Measurements from ENCODE around the gene ORAI2. TPM values are rescaled to one million over a fixed set of nuclear protein-coding genes. Genes with fewer than 3 reads are reported as not detected.

The ORAI2 gene
- 6.0 and 6.1 TPM in 2 replicates for total RNA-seq (2016; rRNA removed; fragmentation: Illumina TruSeq; extraction: Trizol)
- 2.1 and 3.0 TPM in 2 replicates for total RNA-seq (2016; cell fraction: cytosol; rRNA removed; fragmentation: Illumina TruSeq; extraction: Trizol; ENCODE audit: low read depth)
- total RNA-seq (2016; cell fraction: insoluble cytoplasmic fraction; rRNA removed; fragmentation: Illumina TruSeq; extraction: Trizol): 3.2 and 5.4 TPM in 2 replicates
- total RNA-seq (2016; cell fraction: membrane; rRNA removed; fragmentation: Illumina TruSeq; extraction: Trizol): 6.5 and 8.2 TPM in 2 replicates
- total RNA-seq (2016; cell fraction: nucleus; rRNA removed; fragmentation: Illumina TruSeq; extraction: Trizol): 2.8 and 3.3 TPM in 2 replicates
- polyA plus RNA-seq (2011; rRNA removed): 3.0 and 5.6 TPM in 2 replicates
- polyA plus RNA-seq (2011; cell fraction: cytosol; rRNA removed): 4.7 and 7.5 TPM in 2 replicates
- polyA plus RNA-seq (2011; cell fraction: nucleus; rRNA removed): 4.1 and 5.2 TPM in 2 replicates
- polyA plus RNA-seq (2012): 2.1 and 3.0 TPM in 2 replicates
- polyA plus RNA-seq (2016; cell fraction: cytosol; fragmentation: Illumina TruSeq; extraction: Trizol; ENCODE audit: low read depth): 3.6 and 4.2 TPM in 2 replicates
- polyA plus RNA-seq (2016; cell fraction: insoluble cytoplasmic fraction; fragmentation: Illumina TruSeq; extraction: Trizol; ENCODE audit: low read depth): 4.2 and 4.4 TPM in 2 replicates
- 7.2 and 7.3 TPM in 2 replicates for polyA plus RNA-seq (2016; cell fraction: membrane; fragmentation: Illumina TruSeq; extraction: Trizol; ENCODE audit: low read depth)
- 3.2 and 3.6 TPM in 2 replicates for polyA plus RNA-seq (2016; cell fraction: nucleus; fragmentation: Illumina TruSeq; extraction: Trizol; ENCODE audit: insufficient read depth, low read depth)
- 17.1 and 29.8 TPM in 2 replicates for polyA minus RNA-seq (2011; rRNA and poly(A)+ RNA removed; ENCODE audit: low replicate concordance)
- 3.8 and 4.9 TPM in 2 replicates for polyA minus RNA-seq (2011; cell fraction: cytosol; rRNA and poly(A)+ RNA removed)
- polyA minus RNA-seq (2011; cell fraction: nucleus; rRNA and poly(A)+ RNA removed): 1.7 and 3.0 TPM in 2 replicates
- Bru-seq, nascent RNA: percentile 46 among the genes with signal in this experiment
- percentile 62 among the genes with signal in this experiment for BruChase-seq, experiment 1, labeled RNA remaining after a 6-hour chase
- percentile 51 among the genes with signal in this experiment for BruChase-seq, experiment 2, labeled RNA remaining after a 2-hour chase
- long read RNA-seq, experiment 1, partial matches to known transcripts: 0 of 4 reads
- long read RNA-seq, experiment 1, other reads (novel, unspliced or antisense): 4 of 4 reads
- long read RNA-seq, experiment 2, transcript ORAI2-208 (4 exons, 937 nt): major isoform, 16 of 44 reads
- long read RNA-seq, experiment 2, partial matches to known transcripts: 2 of 44 reads
- long read RNA-seq, experiment 2, other reads (novel, unspliced or antisense): 26 of 44 reads

DNA sequence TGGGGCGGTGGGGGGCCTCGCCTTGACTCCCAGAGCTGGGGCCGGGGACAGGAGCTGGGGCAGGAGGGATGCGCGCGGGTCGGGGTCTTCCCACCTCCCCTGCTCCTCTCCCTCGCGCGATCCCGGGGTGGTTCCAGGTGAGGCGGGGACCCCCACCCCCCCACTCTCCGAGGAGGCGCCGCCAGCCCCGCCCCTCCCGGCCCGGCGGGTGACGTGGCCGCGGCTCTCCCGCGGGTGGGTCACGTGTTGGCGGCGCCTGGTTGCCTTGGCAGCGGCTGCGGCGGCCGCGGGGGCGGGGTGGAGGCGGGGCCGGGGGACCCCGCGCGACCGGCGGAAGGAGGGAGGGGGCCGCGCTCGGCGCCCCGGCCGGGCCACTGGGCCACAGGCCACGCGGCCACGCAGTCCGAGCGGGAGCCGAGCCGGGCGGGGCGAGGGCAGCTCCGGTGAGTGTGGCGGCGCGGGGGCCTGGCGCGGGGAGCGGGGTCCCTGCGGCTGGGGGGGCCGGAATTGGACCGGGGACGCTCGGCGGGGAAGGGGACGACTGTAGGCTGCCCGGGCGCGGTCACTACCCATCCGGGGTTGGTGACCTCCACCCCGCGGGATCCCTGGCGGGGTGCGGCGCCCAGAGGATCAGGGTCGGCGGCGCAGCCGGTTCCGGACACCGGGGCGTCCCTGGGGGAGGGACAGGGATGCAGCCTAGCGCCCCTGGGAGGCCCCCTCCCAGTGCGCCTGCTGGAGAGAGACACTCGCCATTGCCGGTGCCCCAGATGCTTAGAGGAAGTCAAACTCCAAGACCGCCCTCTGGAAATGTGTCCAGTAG lies at the start of gene ORAI2:
TSS of gene ORAI2 (plus strand) at position 357 of the 820 bp plus-strand sequence. CDS start 5,382 bp downstream, outside the sequence.
- ATAC-seq (peak; percentile 25), FAIRE-seq (no peak), DNase-seq (ENCODE audit: low spot score) (no peak)
- intact Hi-C loops (cut with micrococcal nuclease; ENCODE audit: unreplicated experiment) (no loop called here), in situ Hi-C loops (cut with HindIII; ENCODE audit: extremely low pct_ligation_motif_present, low pct_unique_long_range_greater_than_20kb) (no loop called here)
- Histone ChIP-seq H4K20me1 (ENCODE audit: insufficient read depth, low read length) (no peaks in the 10 kb centered on the region), H3K4me1 (ENCODE audit: insufficient read depth, low read length) (peaks cover 35% of the 10 kb centered on the region), H3K36me3 (replicated peaks in 1 of 2; ENCODE audit: control insufficient read depth in 1 of 2, insufficient read depth in 2 of 2, low read length in 2 of 2) (no peaks in the 10 kb centered on the region), H3K4me2 (ENCODE audit: low read depth, low read length) (peak within 1 kb of the TSS; percentile 82), H3K4me3 (replicated peaks in 1 of 3; ENCODE audit: insufficient read depth in 1 of 3, low read depth in 2 of 3, low read length in 3 of 3) (peak within 1 kb of the TSS; percentile 71 to 81 (median 75)), H3K27me3 (ENCODE audit: control insufficient read depth in 1 of 2, insufficient read depth in 2 of 2, low read length in 2 of 2) (no peaks in the 10 kb centered on the region), H3K9me3 (ENCODE audit: low read length) (no peaks in the 10 kb centered on the region), H3K27ac (ENCODE audit: extremely low read length, insufficient read depth, low read length) (no peak within 1 kb of the TSS), H3K9ac (ENCODE audit: insufficient read depth, low read depth, low read length) (peak within 1 kb of the TSS; percentile 64; the same call in 1 of the 2 replicates), H3K79me2 (ENCODE audit: insufficient read depth, low read length) (no peaks in the 10 kb centered on the region), H2AFZ (ENCODE audit: low read length) (no peak within 1 kb of the TSS)
- BruUV-seq (replicated peaks): no TSS peak
- 0% methylated on average over 1 of the region's 90 CpGs for WGBS (ENCODE audit: low lambda C conversion rate)
- POLR2A ChIA-PET: no interaction called here
- CTCF ChIA-PET (ENCODE audit: low intra/inter-chr PET ratio, low total read pairs): no interaction called here
- no peak for TF ChIP-seq ZNF138 (CRISPR knock-in tag; IDR thresholded peaks at IDR 0.05; ENCODE audit: low read depth)
- TF ChIP-seq ZNF781 (CRISPR knock-in tag; IDR thresholded peaks at IDR 0.05; ENCODE audit: borderline replicate concordance, not compliant biosample characterization): no peak
- no peak for TF ChIP-seq HOXA7 (CRISPR knock-in tag; IDR thresholded peaks at IDR 0.05)
- TF ChIP-seq, protein P1, sequence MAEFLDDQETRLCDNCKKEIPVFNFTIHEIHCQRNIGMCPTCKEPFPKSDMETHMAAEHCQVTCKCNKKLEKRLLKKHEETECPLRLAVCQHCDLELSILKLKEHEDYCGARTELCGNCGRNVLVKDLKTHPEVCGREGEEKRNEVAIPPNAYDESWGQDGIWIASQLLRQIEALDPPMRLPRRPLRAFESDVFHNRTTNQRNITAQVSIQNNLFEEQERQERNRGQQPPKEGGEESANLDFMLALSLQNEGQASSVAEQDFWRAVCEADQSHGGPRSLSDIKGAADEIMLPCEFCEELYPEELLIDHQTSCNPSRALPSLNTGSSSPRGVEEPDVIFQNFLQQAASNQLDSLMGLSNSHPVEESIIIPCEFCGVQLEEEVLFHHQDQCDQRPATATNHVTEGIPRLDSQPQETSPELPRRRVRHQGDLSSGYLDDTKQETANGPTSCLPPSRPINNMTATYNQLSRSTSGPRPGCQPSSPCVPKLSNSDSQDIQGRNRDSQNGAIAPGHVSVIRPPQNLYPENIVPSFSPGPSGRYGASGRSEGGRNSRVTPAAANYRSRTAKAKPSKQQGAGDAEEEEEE (CRISPR knock-in tag; IDR thresholded peaks at IDR 0.05; ENCODE audit: borderline replicate concordance): no peak
- no peak for TF ChIP-seq HCFC1 (IDR thresholded peaks at IDR 0.05; ENCODE audit: low read depth, low read length)
- no peak for TF ChIP-seq ZNF180 (CRISPR knock-in tag; IDR thresholded peaks at IDR 0.05; ENCODE audit: borderline replicate concordance, low read depth)
- TF ChIP-seq KLF13 (CRISPR knock-in tag; IDR thresholded peaks at IDR 0.05): no peak
- TF ChIP-seq ZNF652 (CRISPR knock-in tag; IDR thresholded peaks at IDR 0.05; ENCODE audit: borderline replicate concordance, low read depth): no peak
- TF ChIP-seq, protein P2, sequence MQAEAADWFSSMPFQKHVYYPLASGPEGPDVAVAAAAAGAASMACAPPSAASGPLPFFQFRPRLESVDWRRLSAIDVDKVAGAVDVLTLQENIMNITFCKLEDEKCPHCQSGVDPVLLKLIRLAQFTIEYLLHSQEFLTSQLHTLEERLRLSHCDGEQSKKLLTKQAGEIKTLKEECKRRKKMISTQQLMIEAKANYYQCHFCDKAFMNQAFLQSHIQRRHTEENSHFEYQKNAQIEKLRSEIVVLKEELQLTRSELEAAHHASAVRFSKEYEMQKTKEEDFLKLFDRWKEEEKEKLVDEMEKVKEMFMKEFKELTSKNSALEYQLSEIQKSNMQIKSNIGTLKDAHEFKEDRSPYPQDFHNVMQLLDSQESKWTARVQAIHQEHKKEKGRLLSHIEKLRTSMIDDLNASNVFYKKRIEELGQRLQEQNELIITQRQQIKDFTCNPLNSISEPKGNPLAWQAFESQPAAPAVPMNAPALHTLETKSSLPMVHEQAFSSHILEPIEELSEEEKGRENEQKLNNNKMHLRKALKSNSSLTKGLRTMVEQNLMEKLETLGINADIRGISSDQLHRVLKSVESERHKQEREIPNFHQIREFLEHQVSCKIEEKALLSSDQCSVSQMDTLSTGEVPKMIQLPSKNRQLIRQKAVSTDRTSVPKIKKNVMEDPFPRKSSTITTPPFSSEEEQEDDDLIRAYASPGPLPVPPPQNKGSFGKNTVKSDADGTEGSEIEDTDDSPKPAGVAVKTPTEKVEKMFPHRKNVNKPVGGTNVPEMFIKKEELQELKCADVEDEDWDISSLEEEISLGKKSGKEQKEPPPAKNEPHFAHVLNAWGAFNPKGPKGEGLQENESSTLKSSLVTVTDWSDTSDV (CRISPR knock-in tag; IDR thresholded peaks at IDR 0.05): no peak
- no peak for TF ChIP-seq BCL6 (CRISPR knock-in tag; IDR thresholded peaks at IDR 0.05)
- no peak for TF ChIP-seq SOX5 (CRISPR knock-in tag; IDR thresholded peaks at IDR 0.05; ENCODE audit: borderline replicate concordance)
- no peak for TF ChIP-seq FOSL2 (CRISPR knock-in tag; IDR thresholded peaks at IDR 0.05)
- no peak for TF ChIP-seq KDM2A (CRISPR knock-in tag; IDR thresholded peaks at IDR 0.05; ENCODE audit: borderline replicate concordance, low read depth)
- TF ChIP-seq ZNF841 (CRISPR knock-in tag; IDR thresholded peaks at IDR 0.05; ENCODE audit: borderline replicate concordance): no peak
- TF ChIP-seq ZNF577 (CRISPR knock-in tag; IDR thresholded peaks at IDR 0.05; ENCODE audit: borderline replicate concordance, low read depth): no peak

Measured in HepG2 (cell line).